ENCODE measurements around the gene ELK1.

GRCh38 chrX:47687263-47687662 lies 36.9 kb upstream of the ELK1 start:
- TF ChIP-seq, protein P1, sequence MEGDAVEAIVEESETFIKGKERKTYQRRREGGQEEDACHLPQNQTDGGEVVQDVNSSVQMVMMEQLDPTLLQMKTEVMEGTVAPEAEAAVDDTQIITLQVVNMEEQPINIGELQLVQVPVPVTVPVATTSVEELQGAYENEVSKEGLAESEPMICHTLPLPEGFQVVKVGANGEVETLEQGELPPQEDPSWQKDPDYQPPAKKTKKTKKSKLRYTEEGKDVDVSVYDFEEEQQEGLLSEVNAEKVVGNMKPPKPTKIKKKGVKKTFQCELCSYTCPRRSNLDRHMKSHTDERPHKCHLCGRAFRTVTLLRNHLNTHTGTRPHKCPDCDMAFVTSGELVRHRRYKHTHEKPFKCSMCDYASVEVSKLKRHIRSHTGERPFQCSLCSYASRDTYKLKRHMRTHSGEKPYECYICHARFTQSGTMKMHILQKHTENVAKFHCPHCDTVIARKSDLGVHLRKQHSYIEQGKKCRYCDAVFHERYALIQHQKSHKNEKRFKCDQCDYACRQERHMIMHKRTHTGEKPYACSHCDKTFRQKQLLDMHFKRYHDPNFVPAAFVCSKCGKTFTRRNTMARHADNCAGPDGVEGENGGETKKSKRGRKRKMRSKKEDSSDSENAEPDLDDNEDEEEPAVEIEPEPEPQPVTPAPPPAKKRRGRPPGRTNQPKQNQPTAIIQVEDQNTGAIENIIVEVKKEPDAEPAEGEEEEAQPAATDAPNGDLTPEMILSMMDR (IDR thresholded peaks at IDR 0.05; ENCODE audit: low read depth, low read length, poor library complexity, severe bottlenecking), result no peak
- TF ChIP-seq EZH2phosphoT487 (IDR thresholded peaks at IDR 0.05; ENCODE audit: borderline replicate concordance, low read length), result no peak
